ENCODE results near the gene POLR3GL.
A peak's percentile ranks its signal among the peaks of the same experiment; 100 is the strongest.

DNA sequence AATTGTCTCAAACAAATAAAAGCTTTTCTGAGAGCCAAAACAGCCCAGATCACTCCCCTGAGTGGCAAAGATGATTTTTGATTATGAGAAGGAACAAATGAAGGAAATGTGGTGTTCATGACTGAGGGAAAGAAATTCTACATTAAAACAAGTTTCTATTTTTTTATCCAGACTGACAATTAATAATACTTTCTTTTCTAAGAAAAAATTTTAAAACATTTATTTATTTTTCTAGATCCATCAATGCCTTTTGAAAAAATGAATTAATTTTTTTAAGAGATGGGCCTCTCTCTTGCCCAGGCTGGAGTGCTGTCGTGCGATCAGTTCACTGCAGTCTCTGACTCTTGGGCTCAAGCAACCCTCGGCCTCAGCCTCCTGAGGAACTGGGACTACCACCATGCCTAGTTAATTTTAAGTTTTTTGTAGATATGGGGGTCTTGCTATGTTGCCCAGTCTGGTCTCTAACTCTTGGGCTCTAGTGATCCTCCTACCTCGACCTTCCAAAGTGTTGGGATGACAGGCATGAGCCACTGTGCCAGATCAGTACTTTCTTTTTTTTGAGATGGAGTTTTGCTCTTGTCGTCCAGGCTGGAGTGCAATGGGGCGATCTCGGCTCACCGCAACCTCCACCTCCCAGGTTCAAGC is 43.1 kb downstream of the POLR3GL start:
- TF ChIP-seq, protein P1, sequence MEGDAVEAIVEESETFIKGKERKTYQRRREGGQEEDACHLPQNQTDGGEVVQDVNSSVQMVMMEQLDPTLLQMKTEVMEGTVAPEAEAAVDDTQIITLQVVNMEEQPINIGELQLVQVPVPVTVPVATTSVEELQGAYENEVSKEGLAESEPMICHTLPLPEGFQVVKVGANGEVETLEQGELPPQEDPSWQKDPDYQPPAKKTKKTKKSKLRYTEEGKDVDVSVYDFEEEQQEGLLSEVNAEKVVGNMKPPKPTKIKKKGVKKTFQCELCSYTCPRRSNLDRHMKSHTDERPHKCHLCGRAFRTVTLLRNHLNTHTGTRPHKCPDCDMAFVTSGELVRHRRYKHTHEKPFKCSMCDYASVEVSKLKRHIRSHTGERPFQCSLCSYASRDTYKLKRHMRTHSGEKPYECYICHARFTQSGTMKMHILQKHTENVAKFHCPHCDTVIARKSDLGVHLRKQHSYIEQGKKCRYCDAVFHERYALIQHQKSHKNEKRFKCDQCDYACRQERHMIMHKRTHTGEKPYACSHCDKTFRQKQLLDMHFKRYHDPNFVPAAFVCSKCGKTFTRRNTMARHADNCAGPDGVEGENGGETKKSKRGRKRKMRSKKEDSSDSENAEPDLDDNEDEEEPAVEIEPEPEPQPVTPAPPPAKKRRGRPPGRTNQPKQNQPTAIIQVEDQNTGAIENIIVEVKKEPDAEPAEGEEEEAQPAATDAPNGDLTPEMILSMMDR (conservative IDR thresholded peaks at IDR 0.05): peak; percentile 37; the same call in 1 of the 2 replicates
- no peak for TF ChIP-seq EZH2 (IDR thresholded peaks at IDR 0.05; ENCODE audit: low read depth)

Data from PC-9 (cell line).